ENCODE measurements around the gene BLOC1S2.

GRCh38 chr10:100239851-100240250 is 46.6 kb downstream of the BLOC1S2 start:
- TF ChIP-seq GATA2 (IDR thresholded peaks at IDR 0.05; ENCODE audit: low read depth, low read length) (no peak), GATA3 (IDR thresholded peaks at IDR 0.05; ENCODE audit: low read depth, low read length) (no peak)

All from SH-SY5Y (cell line).